Calu3 (cell line): ENCODE data around the gene URB1. TPM values are rescaled to one million over a fixed set of nuclear protein-coding genes. Genes with fewer than 3 reads are reported as not detected.

Experiments
- BruUV-seq: library from RNA; stranded (reverse); fragments of 400-500 nt; replicated peaks from 2 replicates; lab custom pipeline; 2021; lab: Mats Ljungman, UMichigan
- CTCF ChIA-PET: fragments of 300-600 bp; sonication (Branson Sonifier 250); formaldehyde crosslinking; loops from one replicate; lab custom pipeline; 2022; ENCODE audit warnings: antibody characterized with exemption; lab: Charles Lee
- DNase-seq: peaks from one replicate; pipeline ENCODE4 v3.0.0; 2022
- H3K27ac Mint-ChIP-seq: one replicate; pipeline ENCODE4 v1.8.0; 2022; ENCODE audit warnings: mixed read lengths; ENCODE audit not compliant: unreplicated experiment
- H3K27me3 Mint-ChIP-seq: one replicate; pipeline ENCODE4 v1.8.0; 2022; ENCODE audit warnings: mixed read lengths; ENCODE audit not compliant: unreplicated experiment
- H3K36me3 Mint-ChIP-seq: one replicate; pipeline ENCODE4 v1.8.0; 2022; ENCODE audit warnings: mild to moderate bottlenecking, moderate library complexity, mixed read lengths; ENCODE audit not compliant: insufficient read depth, unreplicated experiment
- H3K4me1 Mint-ChIP-seq: one replicate; pipeline ENCODE4 v1.8.0; 2022; ENCODE audit warnings: mild to moderate bottlenecking, low read depth, mixed read lengths; ENCODE audit not compliant: unreplicated experiment
- H3K4me3 Mint-ChIP-seq: one replicate; pipeline ENCODE4 v1.8.0; 2022; ENCODE audit warnings: mild to moderate bottlenecking, low read depth, moderate library complexity, mixed read lengths; ENCODE audit not compliant: unreplicated experiment
- H3K9me3 Mint-ChIP-seq: one replicate; pipeline ENCODE4 v1.8.0; 2022; ENCODE audit warnings: low read depth, mixed read lengths; ENCODE audit not compliant: unreplicated experiment
- CTCF ChIP-seq: fragments of 200-600 bp; IDR thresholded peaks from one replicate; pipeline ENCODE4 v1.8.0; 2022; ENCODE audit warnings: antibody characterized with exemption; ENCODE audit not compliant: unreplicated experiment
- intact Hi-C: fragments of 100-400 bp; cut with micrococcal nuclease; formaldehyde crosslinking; loops from one replicate; pipeline ENCODE4 v1.10.0; 2022; ENCODE audit not compliant: unreplicated experiment
- total RNA-seq: library from RNA; stranded (reverse); gene quantifications from 2 replicates; pipeline ENCODE4 v1.2.3, GENCODE V29; 2022

The URB1 gene
- total RNA-seq, 1 experiment from 2014 or later = 16.5 TPM

- peaks cover 30% of the 10 kb centered on the region for H3K36me3 Mint-ChIP-seq
- no peak overlapping the region for H3K27ac Mint-ChIP-seq
- CTCF ChIA-PET = no interaction called here
- intact Hi-C loops = no loop called here
- DNase-seq = no peak
- no peaks in the 10 kb centered on the region for H3K4me1 Mint-ChIP-seq
- H3K9me3 Mint-ChIP-seq = no peaks in the 10 kb centered on the region
- BruUV-seq = no TSS peak
- H3K27me3 Mint-ChIP-seq = no peaks in the 10 kb centered on the region
- TF ChIP-seq CTCF = no peak
- H3K4me3 Mint-ChIP-seq = no peak overlapping the region
These were observed 43.4 kb downstream of the URB1 start for GRCh38 chr21:32349333-32349944.

- H3K9me3 Mint-ChIP-seq = no peaks in the 10 kb centered on the region
- TF ChIP-seq CTCF = no peak
- no peak for DNase-seq
- H3K36me3 Mint-ChIP-seq = peaks cover 35% of the 10 kb centered on the region
- H3K27me3 Mint-ChIP-seq = no peaks in the 10 kb centered on the region
- no peak overlapping the region for H3K4me3 Mint-ChIP-seq
- CTCF ChIA-PET = no interaction called here
- BruUV-seq = no TSS peak
- intact Hi-C loops = no loop called here
- H3K27ac Mint-ChIP-seq = no peak overlapping the region
- no peaks in the 10 kb centered on the region for H3K4me1 Mint-ChIP-seq
These were observed 44.0 kb downstream of the URB1 start for GRCh38 chr21:32348604-32349332.

- Mint-ChIP-seq H3K36me3 (peaks cover 39% of the 10 kb centered on the region), H3K27ac (no peak overlapping the region), H3K27me3 (no peaks in the 10 kb centered on the region), H3K4me1 (no peaks in the 10 kb centered on the region), H3K4me3 (no peak overlapping the region), H3K9me3 (no peaks in the 10 kb centered on the region)
- CTCF ChIA-PET = no interaction called here
- BruUV-seq = no TSS peak
- intact Hi-C loops = no loop called here
- no peak for TF ChIP-seq CTCF
- DNase-seq = no peak
These were observed 44.8 kb downstream of the URB1 start for GRCh38 chr21:32347977-32348376.

- H3K4me3 Mint-ChIP-seq = no peak overlapping the region
- H3K9me3 Mint-ChIP-seq = no peaks in the 10 kb centered on the region
- H3K27ac Mint-ChIP-seq = no peak overlapping the region
- intact Hi-C loops = no loop called here
- no peak for DNase-seq
- no peak for TF ChIP-seq CTCF
- no peaks in the 10 kb centered on the region for H3K27me3 Mint-ChIP-seq
- CTCF ChIA-PET = no interaction called here
- no TSS peak for BruUV-seq
- no peaks in the 10 kb centered on the region for H3K4me1 Mint-ChIP-seq
- H3K36me3 Mint-ChIP-seq = peaks cover 39% of the 10 kb centered on the region
These were observed 45.5 kb downstream of the URB1 start for GRCh38 chr21:32347351-32347750.
